ENCODE results near the gene IFT22.
"Not testable (repeated sequence)": the region's sequence is repeated elsewhere in the genome, so short reads cannot be mapped to it uniquely, and the experiment has no call there.

Gene IFT22

DNA sequence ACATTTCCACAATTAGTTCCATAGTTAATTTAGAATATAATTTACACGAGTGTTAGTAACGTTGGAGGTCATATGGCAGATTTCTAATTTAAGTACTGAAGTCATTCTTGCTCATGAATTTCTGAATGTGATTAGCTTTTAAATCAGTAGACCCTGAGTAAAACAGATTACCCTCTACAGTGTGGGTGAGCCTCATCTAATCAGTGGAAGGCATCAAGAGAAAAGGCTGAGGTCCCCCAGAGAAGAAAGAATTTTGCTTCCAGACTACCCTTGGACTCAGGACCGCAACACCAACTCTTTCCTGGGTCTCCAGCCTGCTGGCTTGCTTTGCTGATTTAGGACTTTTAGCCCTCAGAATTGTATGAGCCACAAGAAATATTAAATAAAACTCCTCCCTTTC lies 33.2 kb downstream of the IFT22 start:
- in situ Hi-C loops (cut with HindIII; ENCODE audit: low sequenced_read_pairs), result no loop called here
- H3K4me3 ChIP-seq (ENCODE audit: low read depth, low read length), result no peak overlapping the region
- TF ChIP-seq, protein P1, sequence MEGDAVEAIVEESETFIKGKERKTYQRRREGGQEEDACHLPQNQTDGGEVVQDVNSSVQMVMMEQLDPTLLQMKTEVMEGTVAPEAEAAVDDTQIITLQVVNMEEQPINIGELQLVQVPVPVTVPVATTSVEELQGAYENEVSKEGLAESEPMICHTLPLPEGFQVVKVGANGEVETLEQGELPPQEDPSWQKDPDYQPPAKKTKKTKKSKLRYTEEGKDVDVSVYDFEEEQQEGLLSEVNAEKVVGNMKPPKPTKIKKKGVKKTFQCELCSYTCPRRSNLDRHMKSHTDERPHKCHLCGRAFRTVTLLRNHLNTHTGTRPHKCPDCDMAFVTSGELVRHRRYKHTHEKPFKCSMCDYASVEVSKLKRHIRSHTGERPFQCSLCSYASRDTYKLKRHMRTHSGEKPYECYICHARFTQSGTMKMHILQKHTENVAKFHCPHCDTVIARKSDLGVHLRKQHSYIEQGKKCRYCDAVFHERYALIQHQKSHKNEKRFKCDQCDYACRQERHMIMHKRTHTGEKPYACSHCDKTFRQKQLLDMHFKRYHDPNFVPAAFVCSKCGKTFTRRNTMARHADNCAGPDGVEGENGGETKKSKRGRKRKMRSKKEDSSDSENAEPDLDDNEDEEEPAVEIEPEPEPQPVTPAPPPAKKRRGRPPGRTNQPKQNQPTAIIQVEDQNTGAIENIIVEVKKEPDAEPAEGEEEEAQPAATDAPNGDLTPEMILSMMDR (IDR thresholded peaks at IDR 0.05; ENCODE audit: low read depth, low read length), result no peak
- DNase-seq (ENCODE audit: low read depth, low spot score), result no peak

GRCh38 chr7:101287032-101287431 lies 34.6 kb downstream of the IFT22 start:
- no peak for DNase-seq (ENCODE audit: low read depth, low spot score)
- no peak overlapping the region for H3K4me3 ChIP-seq (ENCODE audit: low read depth, low read length)
- TF ChIP-seq, protein P1 (IDR thresholded peaks at IDR 0.05; ENCODE audit: low read depth, low read length), result no peak
- in situ Hi-C loops (cut with HindIII; ENCODE audit: low sequenced_read_pairs), result no loop called here

DNA sequence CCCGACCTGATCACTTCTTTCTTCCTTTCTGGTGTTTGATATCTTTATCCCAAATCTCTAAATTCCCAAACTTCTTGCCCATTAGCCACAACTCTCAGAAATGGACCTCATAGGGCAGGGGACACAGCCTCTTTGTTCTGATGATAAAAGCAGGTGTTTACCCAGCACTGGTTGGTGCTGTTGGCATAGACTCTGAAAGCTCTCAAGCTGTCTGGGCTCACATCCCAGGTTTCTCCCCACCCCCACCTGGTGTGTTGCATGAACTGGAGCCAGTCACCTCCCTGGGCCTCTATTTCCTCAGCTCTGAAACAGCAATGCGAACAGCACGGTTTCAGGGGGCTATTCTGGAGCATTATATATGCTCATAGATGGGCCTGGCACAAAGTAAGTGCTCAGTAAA lies 35.7 kb downstream of the IFT22 start:
- in situ Hi-C loops (cut with HindIII; ENCODE audit: low sequenced_read_pairs); DNase-seq (ENCODE audit: low read depth, low spot score): not testable (repeated sequence)

DNA sequence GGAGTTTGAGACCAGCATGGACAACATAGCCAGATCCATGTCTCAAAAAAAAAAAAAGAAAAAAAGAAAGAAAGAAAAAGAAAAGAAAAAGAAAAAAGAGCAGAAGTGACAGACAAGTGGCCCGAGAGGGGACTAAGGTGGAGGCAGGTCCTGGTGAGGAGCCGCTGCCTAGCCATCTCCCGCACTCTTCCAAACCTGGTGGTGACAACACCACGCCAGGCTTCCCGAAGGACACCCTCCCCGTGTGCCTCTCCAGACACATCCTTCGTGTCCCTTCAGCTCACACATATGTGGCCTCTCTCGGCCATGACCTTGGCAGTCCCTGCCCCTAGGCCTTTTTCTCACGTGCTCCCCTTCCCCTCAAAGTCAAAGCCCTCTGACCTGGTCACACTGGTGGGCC lies 36.4 kb downstream of the IFT22 start:
- TF ChIP-seq, protein P1 (IDR thresholded peaks at IDR 0.05; ENCODE audit: low read depth, low read length), result no peak
- H3K4me3 ChIP-seq (ENCODE audit: low read depth, low read length), result no peak overlapping the region
- in situ Hi-C loops (cut with HindIII; ENCODE audit: low sequenced_read_pairs), result no loop called here
- DNase-seq (ENCODE audit: low read depth, low spot score), result no peak

More for the DNA sequence above, 35.7 kb downstream of the IFT22 start:
- H3K4me3 ChIP-seq (ENCODE audit: low read depth, low read length), result not testable (repeated sequence)

DNA sequence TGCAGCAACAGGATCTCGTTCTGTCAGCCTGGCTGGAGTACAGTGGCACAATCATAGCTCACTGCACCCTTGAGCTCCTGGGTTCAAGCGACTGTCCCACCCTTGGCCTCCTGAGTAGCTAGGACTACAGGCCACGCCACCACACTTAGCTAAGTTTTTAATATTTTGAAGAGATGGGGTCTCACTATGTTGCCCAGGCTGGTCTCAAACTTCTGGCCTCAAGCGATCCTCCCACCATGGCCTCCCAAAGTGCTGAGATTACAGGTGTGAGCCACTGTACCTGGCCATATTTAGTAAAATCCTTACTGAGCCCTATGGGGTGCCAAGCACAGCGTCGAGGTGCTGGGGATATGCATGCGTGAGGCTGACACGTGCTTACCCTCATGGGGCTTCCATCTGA lies 40.7 kb downstream of the IFT22 start:
- in situ Hi-C loops (cut with HindIII; ENCODE audit: low sequenced_read_pairs); H3K4me3 ChIP-seq (ENCODE audit: low read depth, low read length); DNase-seq (ENCODE audit: low read depth, low spot score): not testable (repeated sequence)

DNA sequence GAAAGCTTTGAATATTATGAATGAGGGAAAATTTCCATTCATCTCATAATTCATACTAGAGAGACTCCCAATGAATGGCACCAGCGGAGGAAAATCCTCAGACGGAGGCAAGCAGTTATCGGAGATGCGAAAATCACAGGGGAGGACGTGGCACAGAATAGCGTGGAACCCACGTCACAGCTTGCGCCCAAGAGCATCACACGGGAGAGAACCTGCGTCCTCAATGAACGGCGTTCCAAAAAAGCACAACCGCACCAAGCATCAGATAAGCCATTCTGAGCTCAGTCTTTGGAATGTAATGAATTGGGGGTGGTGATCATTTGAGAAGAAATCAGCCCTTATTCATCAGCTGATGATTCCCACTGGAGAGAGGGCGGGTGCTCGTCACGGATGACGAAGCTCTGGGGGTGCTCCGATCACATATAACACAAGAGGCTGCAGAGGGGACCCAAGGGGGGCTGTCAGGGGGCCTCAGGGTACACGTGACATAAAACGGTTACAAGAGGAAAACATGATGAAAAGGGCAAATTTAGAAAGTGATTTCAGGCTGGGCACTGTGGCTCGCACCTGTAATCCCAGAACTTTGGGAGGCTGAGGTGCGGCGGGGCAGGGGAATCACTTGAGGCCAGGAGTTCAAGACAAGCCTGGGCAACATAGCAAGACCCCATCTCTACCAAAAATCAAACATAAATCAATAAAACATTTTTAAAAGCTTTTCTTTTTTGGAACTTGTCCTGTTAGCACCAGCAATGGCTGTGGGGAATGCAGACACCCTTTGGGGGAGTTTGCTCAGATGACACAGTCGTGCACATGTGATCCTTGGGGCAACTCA lies 42.9 kb downstream of the IFT22 start:
- in situ Hi-C loops (cut with HindIII; ENCODE audit: low sequenced_read_pairs), result no loop called here
- DNase-seq (ENCODE audit: low read depth, low spot score), result no peak
- TF ChIP-seq, protein P1 (IDR thresholded peaks at IDR 0.05; ENCODE audit: low read depth, low read length), result no peak
- H3K4me3 ChIP-seq (ENCODE audit: low read depth, low read length), result no peak overlapping the region

- no peak for DNase-seq (ENCODE audit: low read depth, low spot score)
- H3K4me3 ChIP-seq (ENCODE audit: low read depth, low read length), result no peak overlapping the region
- TF ChIP-seq, protein P1 (IDR thresholded peaks at IDR 0.05; ENCODE audit: low read depth, low read length), result no peak
- in situ Hi-C loops (cut with HindIII; ENCODE audit: low sequenced_read_pairs), result no loop called here
Observed at GRCh38 chr7:101277155-101277554, 44.5 kb downstream of the IFT22 start.
